HUES6 (cell line): Measurements from ENCODE around the gene CLDN15.

Experiments used
- H3K27ac ChIP-seq: 2 replicates; pipeline ENCODE4 v1.7.0; 2013; ENCODE audit warnings: low read depth, mild to moderate bottlenecking, low read length, inconsistent platforms
- H3K27me3 ChIP-seq: 2 replicates; pipeline ENCODE4 v1.6.1; 2013; ENCODE audit warnings: low read length; ENCODE audit not compliant: control insufficient read depth, insufficient read depth
- H3K36me3 ChIP-seq: 2 replicates; pipeline ENCODE4 v1.6.1; 2013; ENCODE audit warnings: low read length; ENCODE audit not compliant: control insufficient read depth, insufficient read depth
- H3K4me1 ChIP-seq: 2 replicates; pipeline ENCODE4 v1.6.1; 2013; ENCODE audit warnings: low read length; ENCODE audit not compliant: control insufficient read depth, insufficient read depth
- H3K4me3 ChIP-seq: 2 replicates; pipeline ENCODE4 v1.5.1; 2013; ENCODE audit warnings: low read depth, low read length
- H3K9ac ChIP-seq: one replicate; pipeline ENCODE4 v1.6.1; 2013; ENCODE audit warnings: mild to moderate bottlenecking, low read length
- H3K9me3 ChIP-seq: 2 replicates; pipeline ENCODE4 v1.6.1; 2013; ENCODE audit warnings: low read depth, low read length; ENCODE audit not compliant: control insufficient read depth, insufficient read depth

CLDN15 gene

GRCh38 chr7:101243646-101244374 is 6.2 kb upstream of the CLDN15 start:
- H3K9me3 ChIP-seq = no peaks in the 10 kb centered on the region
- peak overlapping the region; percentile 96 for H3K4me3 ChIP-seq
- H3K27me3 ChIP-seq = no peaks in the 10 kb centered on the region
- H3K9ac ChIP-seq = peak overlapping the region; percentile 87
- peaks cover 30% of the 10 kb centered on the region for H3K36me3 ChIP-seq
- peaks cover 12% of the 10 kb centered on the region for H3K4me1 ChIP-seq
- no peak overlapping the region for H3K27ac ChIP-seq

GRCh38 chr7:101241443-101242349 is 4.1 kb upstream of the CLDN15 start:
- Histone ChIP-seq H3K27me3 (no peaks in the 10 kb centered on the region), H3K4me3 (no peak overlapping the region), H3K36me3 (peaks cover 41% of the 10 kb centered on the region), H3K4me1 (peaks cover 26% of the 10 kb centered on the region), H3K9ac (no peak overlapping the region), H3K27ac (no peak overlapping the region), H3K9me3 (no peaks in the 10 kb centered on the region)

- H3K27ac ChIP-seq = no peak overlapping the region
- no peaks in the 10 kb centered on the region for H3K9me3 ChIP-seq
- peaks cover 26% of the 10 kb centered on the region for H3K4me1 ChIP-seq
- H3K9ac ChIP-seq = no peak overlapping the region
- no peaks in the 10 kb centered on the region for H3K27me3 ChIP-seq
- peaks cover 42% of the 10 kb centered on the region for H3K36me3 ChIP-seq
- H3K4me3 ChIP-seq = no peak overlapping the region
These were observed 3.4 kb upstream of the CLDN15 start for GRCh38 chr7:101241015-101241363.

- no peaks in the 10 kb centered on the region for H3K27me3 ChIP-seq
- H3K9me3 ChIP-seq = no peaks in the 10 kb centered on the region
- H3K27ac ChIP-seq = no peak overlapping the region
- no peak overlapping the region for H3K4me3 ChIP-seq
- peaks cover 26% of the 10 kb centered on the region for H3K4me1 ChIP-seq
- H3K36me3 ChIP-seq = peaks cover 41% of the 10 kb centered on the region
- H3K9ac ChIP-seq = peak overlapping the region; percentile 25
These were observed 2.8 kb upstream of the CLDN15 start for GRCh38 chr7:101240226-101241014.

GRCh38 chr7:101239951-101240220 is 2.3 kb upstream of the CLDN15 start:
- no peaks in the 10 kb centered on the region for H3K27me3 ChIP-seq

GRCh38 chr7:101239191-101239950 is 1.8 kb upstream of the CLDN15 start:
- no peak overlapping the region for H3K27ac ChIP-seq
- H3K9ac ChIP-seq = no peak overlapping the region
- no peak overlapping the region for H3K4me3 ChIP-seq
- peaks cover 26% of the 10 kb centered on the region for H3K4me1 ChIP-seq
- no peaks in the 10 kb centered on the region for H3K9me3 ChIP-seq
- H3K36me3 ChIP-seq = peaks cover 41% of the 10 kb centered on the region
- H3K27me3 ChIP-seq = no peaks in the 10 kb centered on the region

More at GRCh38 chr7:101239951-101240220, 2.3 kb upstream of the CLDN15 start:
- Histone ChIP-seq H3K27ac (no peak overlapping the region), H3K4me3 (no peak overlapping the region), H3K36me3 (peaks cover 41% of the 10 kb centered on the region), H3K9me3 (no peaks in the 10 kb centered on the region), H3K4me1 (peaks cover 26% of the 10 kb centered on the region), H3K9ac (no peak overlapping the region)

- peaks cover 21% of the 10 kb centered on the region for H3K4me1 ChIP-seq
- H3K27ac ChIP-seq = no peak overlapping the region
- no peaks in the 10 kb centered on the region for H3K27me3 ChIP-seq
- no peak overlapping the region for H3K9ac ChIP-seq
- H3K9me3 ChIP-seq = no peaks in the 10 kb centered on the region
- no peak overlapping the region for H3K4me3 ChIP-seq
- peaks cover 41% of the 10 kb centered on the region for H3K36me3 ChIP-seq
These were observed 902 bp upstream of the CLDN15 start for GRCh38 chr7:101238226-101239182.

- H3K27ac ChIP-seq = no peak overlapping the region
- peaks cover 33% of the 10 kb centered on the region for H3K4me1 ChIP-seq
- H3K36me3 ChIP-seq = peaks cover 36% of the 10 kb centered on the region
- H3K27me3 ChIP-seq = no peaks in the 10 kb centered on the region
- H3K9me3 ChIP-seq = no peaks in the 10 kb centered on the region
- no peak overlapping the region for H3K4me3 ChIP-seq
- no peak overlapping the region for H3K9ac ChIP-seq
These were observed 1.2 kb downstream of the CLDN15 start for GRCh38 chr7:101236292-101236835.

GRCh38 chr7:101235522-101235921 is 2.1 kb downstream of the CLDN15 start:
- H3K36me3 ChIP-seq = peaks cover 30% of the 10 kb centered on the region
- no peaks in the 10 kb centered on the region for H3K27me3 ChIP-seq
- H3K4me1 ChIP-seq = peaks cover 33% of the 10 kb centered on the region
- H3K4me3 ChIP-seq = no peak overlapping the region
- no peak overlapping the region for H3K9ac ChIP-seq
- no peaks in the 10 kb centered on the region for H3K9me3 ChIP-seq
- H3K27ac ChIP-seq = no peak overlapping the region
